NCI-H1930 (cell line): ENCODE results near the gene CILP2.
A peak's percentile ranks its signal among the peaks of the same experiment; 100 is the strongest.

ENCODE experiments used
- DNase-seq, 2 experiments: peaks; one replicate each; lab custom pipeline; 2025; lab: John Stamatoyannopoulos, UW

CILP2 gene

DNA sequence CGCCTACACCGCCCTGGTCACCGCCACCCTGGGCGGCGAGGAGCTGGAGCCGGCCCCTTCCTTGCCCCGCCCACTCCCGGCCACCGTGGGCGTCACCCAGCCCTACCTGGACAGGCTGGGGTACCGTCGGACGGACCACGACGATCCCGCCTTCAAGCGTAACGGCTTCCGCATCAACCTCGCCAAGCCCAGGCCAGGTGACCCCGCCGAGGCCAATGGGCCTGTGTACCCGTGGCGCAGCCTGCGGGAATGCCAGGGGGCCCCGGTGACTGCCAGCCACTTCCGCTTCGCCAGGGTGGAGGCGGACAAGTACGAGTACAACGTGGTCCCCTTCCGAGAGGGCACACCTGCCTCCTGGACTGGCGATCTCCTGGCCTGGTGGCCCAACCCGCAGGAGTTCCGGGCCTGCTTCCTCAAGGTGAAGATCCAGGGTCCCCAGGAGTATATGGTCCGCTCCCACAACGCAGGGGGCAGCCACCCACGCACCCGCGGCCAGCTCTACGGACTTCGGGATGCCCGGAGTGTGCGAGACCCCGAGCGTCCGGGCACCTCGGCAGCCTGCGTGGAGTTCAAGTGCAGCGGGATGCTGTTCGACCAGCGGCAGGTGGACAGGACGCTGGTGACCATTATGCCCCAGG lies 7.0 kb downstream of the CILP2 start:
- no peak for DNase-seq

DNA sequence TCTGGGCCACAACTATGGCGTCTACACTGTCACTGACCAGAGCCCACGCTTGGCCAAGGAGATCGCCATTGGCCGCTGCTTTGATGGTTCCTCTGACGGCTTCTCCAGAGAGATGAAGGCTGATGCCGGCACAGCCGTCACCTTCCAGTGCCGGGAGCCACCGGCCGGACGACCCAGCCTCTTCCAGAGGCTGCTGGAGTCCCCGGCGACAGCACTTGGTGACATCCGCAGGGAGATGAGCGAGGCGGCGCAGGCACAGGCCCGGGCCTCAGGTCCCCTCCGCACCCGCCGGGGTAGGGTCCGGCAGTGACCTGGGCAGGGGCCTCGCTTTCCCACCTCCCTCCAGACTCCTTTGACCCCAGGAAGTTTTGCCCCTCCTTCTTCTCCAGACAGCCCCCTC lies 7.6 kb downstream of the CILP2 start:
- no peak for DNase-seq

DNA sequence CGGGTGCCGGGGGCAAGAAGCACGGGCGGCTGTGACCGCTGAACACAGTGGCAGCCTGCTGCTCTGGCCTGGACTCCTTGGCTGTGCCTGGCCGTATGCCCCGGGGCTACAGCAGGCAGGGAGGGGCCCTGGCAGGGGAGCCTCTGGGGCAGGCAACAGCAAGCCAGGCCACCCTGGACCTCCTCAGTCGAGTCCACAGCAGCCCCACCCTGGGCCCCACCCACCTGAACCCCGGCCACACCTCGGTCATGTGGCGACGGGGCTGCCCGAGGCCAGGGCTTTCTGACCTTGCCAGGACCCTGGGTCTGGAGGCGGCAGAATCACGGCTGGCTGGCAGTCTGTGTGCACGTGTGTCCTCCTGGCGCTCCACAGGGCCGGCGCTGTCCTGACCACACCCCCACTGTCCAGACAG lies 8.7 kb downstream of the CILP2 start:
- no peak for DNase-seq

- no peak for DNase-seq
Observed at GRCh38 chr19:19547674-19548336, 9.7 kb downstream of the CILP2 start.

GRCh38 chr19:19548915-19549759 lies 11.1 kb downstream of the CILP2 start:
- DNase-seq, result no peak

DNA sequence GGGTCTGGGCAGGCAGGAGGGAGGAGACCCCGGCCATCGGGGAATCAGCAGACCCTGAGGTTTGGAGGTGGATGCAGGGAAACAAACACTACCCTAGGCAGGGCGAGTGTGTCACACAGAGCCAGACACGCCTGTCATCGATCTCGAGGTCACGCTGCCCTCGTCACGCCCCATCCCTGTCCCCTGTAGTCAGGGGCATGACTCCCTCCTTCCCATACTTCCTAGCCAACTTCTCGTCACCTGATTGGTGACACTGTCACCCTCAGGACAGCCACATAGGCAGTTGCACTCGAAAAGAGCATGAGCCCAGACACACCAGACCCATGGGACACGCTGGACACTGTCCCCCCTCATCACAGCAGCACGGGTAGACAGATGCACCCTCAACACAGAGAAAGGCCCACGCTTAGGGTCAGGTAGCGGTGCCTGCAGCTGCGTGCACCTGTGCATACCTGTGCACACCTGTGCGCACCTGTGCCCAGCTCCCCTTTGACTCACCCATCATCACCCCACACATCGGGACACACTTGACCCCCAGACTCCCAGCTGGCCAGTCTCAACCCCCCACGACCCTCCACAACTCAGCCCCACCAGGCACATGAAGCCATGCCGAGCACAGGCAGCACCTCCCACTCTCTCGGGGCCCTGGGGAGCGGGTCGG lies 11.9 kb downstream of the CILP2 start:
- DNase-seq, result no peak

GRCh38 chr19:19550485-19550929 lies 12.4 kb downstream of the CILP2 start:
- no peak for DNase-seq

GRCh38 chr19:19550972-19551852 lies 13.1 kb downstream of the CILP2 start:
- no peak for DNase-seq

GRCh38 chr19:19551853-19552192 lies 13.8 kb downstream of the CILP2 start:
- no peak for DNase-seq

GRCh38 chr19:19552798-19553197 lies 14.7 kb downstream of the CILP2 start:
- DNase-seq, result no peak

DNA sequence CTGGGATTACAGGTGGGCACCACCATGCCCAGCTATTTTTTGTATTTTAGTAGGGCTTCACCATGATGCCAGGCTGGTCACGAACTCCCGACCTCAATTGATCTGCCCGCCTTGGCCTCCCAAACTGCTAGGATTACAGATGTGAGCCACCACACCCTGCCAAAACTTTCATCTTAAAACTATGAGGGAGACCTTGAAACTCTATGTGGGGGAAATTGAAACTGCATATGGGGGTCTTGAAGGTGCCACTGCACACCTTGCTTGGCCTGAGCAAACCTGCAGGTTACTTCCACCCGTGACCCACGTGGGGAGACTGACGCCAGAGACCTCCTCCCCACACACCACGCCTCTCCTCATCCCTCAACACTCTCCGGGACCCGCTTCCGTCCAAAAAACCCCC lies 15.6 kb downstream of the CILP2 start:
- DNase-seq, result no peak

DNA sequence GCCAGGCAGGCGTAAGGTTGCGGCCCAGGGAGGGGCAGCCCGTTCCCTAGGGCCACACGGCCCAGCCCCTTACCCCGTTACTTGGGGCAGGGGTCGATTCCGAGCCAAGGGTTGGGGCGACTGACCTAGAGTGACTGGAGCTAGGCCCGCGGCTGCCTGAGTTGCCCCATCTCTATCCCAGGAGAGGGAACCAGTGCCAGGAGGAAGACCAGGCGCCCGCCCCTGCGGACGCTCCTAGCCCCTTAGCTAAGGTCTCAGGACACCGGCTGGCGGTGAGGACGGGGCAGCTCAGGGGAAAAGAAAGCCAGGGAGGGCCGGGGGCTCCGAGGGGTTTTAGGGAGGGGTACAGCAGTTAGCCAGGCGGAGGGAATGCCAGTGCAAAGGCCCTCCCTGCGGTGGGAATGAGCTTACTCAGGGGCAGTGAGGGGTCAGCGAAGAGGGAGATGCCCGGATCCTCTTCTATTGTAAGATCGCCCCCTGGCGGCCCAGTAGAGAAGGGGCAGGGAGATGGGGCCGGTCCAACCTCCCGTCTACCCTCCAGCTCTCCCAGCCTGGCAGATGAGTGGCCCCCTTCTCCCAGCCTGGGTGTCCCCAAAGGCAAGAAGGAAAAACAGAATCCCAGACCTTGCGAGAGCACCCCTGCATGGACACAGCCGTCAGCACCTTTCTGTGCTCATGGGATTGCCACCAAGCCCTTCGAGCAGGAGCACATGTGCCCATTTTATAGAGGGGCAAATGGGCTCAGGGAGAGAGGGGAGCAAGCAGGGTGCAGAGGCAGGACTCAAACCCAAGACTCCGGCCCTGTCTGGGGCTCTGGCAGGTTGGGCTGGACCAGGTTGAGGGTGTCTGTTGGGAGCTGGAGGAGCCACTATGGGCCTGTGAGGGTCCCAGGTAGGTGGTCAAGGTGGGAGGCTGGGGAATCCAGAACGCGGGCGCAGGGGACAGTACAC lies 16.3 kb downstream of the CILP2 start:
- DNase-seq, result peak in 1 of 2 experiments; percentile 20

GRCh38 chr19:19558055-19558454 lies 20.0 kb downstream of the CILP2 start:
- no peak for DNase-seq

- DNase-seq, result no peak
Observed at GRCh38 chr19:19558636-19559035, 20.6 kb downstream of the CILP2 start.

GRCh38 chr19:19559931-19560330 lies 21.9 kb downstream of the CILP2 start:
- no peak for DNase-seq

- no peak for DNase-seq
Observed at GRCh38 chr19:19561946-19562664, 24.0 kb downstream of the CILP2 start.

DNA sequence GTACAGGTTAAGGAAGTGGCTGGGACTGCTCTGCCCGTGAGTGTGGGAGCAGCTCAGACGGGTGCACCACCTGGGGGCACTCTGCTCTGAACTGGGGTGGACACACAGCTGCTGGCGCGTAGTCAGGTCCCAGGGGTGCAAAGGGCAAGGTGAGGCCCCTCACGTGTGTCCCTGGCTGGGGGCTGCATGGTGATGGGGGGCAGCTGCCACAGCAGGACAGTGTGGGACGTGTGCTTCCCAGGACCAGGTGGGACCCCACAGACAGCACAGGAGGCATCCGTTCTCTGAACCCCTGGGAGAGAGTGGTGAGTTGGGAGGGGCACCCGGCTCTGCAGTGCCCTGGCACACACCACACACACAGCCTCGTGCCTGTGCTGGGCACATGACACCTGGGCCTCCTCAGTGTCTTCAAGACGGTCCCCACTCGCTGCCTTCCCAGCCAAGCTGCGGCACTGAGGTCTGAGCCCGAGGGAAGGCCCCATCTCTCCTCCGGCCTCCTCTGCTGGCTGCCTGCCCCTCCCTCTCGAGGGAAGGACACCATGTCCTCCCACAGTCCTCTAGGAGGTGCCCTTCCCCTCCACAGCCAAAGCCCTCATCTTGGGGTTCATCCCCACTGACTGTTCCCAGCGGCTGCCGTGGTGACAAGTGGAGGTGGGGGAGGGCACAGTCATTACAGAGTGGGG lies 24.7 kb downstream of the CILP2 start:
- no peak for DNase-seq

DNA sequence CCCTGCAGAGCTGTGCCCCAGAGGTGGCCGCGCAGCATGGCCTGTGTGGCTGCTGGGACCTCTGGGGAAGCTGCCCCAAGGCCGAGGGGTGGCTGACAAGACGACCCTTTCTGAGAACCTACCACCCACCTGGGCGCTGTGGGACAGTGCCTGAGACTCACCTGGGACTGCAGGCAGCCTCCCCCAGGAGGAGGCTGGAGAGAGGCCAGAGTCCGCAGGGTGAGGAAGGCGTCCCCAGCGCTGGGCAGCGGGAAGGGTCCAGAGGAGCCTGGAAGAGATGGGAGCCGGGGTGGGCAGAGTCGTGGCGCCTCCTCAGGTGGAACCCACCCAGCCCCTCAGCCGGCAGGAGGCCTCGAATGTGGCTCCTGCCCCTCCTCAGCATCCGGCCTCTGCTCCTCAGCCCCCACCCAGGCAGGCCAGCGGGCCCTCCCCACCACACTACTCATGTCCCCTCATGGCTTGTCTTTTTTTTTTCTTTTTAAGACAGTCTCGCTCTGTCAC lies 25.3 kb downstream of the CILP2 start:
- no peak for DNase-seq

DNA sequence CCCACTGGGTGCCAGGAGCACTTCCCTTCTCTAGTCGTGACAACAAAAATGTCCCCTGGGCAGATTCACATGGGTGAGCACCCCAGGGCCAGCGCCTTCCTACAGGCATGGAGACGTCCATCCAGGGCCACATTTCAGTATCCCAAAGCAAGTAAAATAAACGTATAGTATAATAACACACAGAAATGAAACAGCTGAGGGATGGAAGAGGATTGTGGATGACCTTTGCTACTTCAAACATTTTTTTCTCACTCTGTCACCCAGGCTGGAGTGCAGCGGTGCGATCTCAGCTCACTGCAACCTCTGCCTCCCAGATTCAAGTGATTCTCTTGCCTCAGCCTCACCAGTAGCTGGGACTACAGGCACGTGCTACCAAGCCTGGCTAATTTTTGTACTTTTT lies 28.2 kb downstream of the CILP2 start:
- DNase-seq, result no peak
